ENCODE measurements around the gene SPSB1.

- TF ChIP-seq POLR2A (IDR thresholded peaks at IDR 0.05) (no peak), CTCF (IDR thresholded peaks at IDR 0.05) (no peak)
Measured at GRCh38 chr1:9275161-9275560, 17.5 kb upstream of the SPSB1 start.

Data from thyroid gland (tissue), 4 donors.